ENCODE data around the gene TM4SF1.
"Not testable (repeated sequence)": the region's sequence is repeated elsewhere in the genome, so short reads cannot be mapped to it uniquely, and the experiment has no call there.

TM4SF1 gene

DNA sequence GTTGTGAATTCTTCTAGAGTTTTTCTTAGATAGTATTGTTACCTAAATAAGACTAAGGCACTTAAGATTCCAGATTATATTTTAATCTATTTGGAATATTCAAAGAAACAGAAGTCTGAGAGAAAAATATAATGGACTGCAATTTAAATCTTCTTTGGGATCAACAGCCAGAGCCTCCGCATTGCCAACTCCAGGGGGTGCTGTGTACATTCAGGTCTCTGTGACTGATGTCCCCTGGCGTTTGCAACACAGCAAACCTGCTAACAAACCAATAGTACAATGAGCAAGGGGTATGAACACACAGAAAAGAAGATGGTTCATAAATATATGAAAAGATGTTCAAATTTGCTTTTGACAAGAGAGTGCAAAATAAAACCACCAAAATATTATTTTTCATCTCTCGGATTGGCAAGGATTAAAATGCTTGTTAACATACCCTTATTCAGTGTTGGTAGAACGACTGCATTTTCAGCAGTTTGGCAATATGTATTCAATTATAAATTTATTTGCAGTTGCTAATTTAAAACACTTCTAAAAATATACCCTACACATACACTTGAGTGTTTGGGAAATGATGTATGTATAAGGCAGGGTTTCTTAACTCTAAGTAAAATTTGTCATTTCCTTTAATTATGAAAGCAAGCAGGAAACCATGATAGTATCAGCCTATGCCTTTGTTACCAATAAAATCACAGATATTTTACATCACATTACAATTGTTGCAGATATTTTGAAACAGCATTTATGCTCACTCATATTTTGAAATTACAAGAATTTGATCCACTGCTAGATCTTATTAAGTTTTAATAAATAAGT lies 16.1 kb upstream of the TM4SF1 start:
- DNase-seq: peak; percentile 1

DNA sequence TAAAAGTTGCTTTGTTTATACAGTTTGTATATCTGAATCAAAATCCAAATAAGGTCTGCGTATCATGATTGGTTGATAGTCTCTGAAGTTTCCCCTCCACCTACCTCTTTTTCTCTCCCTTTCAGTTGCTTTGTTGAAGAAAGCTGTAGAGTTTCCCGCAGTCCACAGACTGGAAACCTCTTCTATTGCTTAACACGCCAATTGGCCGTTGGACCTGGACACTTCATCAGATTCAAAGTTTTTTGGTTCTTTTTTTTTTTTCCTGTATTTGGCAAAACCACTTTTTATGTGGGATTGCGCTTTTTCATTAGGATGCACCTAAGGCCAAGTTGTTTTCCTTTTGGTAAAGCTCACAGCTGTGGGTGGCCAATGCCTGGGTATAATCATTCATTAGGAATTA lies 14.5 kb upstream of the TM4SF1 start:
- no peak for DNase-seq

DNA sequence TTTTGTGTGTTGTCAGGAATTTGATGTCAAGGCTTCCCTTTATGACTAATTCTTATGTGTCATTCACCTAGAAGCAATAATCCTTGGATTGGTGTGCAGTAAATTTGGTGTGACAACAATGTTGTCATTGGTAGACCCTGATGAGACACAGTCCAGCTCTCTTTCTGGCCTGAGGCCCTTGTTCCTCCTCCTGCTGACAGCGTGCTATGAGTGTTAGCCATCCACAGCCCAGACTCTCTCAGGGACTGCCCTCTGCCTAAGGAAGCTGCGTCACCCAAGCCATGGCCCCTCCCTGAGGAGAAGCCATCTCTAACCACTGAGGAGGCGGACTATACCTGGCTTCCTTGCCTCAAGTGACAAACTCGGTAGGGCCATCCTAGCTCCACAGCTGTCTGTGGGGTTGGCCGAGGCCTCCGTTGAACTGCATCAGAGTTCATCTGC lies 13.3 kb upstream of the TM4SF1 start:
- DNase-seq: no peak

DNA sequence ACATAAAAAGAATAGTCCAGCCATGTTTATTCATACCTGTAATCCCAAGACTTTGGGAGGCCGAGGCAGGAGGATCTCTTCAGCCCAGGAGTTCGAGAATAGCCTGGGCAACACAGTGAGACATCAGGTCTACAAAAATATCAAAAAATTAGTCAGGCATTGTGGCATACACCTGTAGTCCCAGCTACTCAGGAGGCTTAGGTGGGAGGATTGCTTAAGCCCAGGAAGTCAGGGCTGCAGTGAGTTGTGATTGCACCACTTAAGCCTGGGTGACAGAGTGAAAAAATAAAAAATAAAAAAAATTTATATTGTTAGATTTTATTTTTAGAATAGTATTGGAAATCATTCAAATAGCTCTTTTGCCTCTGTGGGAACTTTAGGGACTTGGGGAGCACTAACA lies 12.8 kb upstream of the TM4SF1 start:
- DNase-seq: no peak

DNA sequence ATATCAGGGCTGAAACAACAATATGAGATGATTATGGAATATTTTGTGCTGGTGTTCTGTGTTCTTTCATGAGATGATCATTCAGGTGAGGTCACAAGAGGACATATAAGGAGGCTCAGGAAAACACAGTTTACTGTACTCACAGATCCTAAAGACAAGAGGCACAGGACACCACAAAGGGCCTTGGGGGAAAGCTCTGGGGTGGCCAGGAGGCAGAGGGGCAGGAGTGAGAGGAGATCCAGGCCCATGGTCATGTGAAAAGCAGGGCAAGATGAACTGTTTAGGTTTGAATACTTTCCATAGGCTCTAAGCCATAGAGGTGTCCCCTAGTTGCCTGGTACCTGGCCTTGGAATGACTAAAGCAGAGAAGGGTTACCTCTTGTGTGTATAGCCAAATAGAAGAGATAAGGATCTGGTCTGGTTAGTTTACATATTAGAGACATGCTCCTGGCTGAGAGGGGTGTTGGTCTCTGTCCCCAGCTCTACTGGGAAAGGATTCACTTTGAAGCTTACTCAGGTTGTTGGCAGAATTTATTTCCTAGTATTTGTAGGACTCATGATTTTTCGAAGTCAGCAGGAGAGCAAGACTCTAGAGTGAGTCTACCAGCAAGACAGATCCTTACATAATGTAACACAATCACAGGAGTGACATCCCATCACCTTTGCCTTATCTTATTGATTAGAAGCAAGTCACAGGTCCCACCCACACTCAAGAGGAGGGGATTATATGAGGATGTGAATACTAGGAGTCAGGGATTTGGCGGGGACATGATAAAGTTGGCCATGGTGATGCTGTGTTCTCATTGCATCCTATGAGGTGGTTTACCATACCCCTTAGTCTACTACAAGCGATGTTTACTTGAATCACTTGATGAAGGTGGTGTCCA lies 11.3 kb upstream of the TM4SF1 start:
- DNase-seq: no peak

DNA sequence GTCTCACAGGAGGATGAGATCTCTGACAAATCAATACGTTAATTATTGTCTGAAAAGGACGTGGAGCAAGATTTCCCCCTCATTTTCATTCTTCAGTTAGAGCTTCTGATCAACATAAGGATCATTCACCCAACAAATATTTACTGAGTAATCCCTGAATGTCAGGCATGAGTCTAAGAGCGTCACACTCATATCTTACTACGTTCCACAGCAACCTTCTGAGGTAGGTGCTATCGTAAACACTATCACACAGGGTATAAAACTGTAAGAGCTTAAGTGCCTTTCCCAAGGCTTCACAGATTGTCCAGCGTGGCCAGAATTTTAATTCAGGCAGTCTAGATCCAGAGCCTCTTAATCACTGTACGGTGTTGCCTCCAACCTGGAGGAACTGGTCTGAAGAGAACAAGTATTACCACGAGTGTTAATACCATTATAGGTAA lies 10.6 kb upstream of the TM4SF1 start:
- DNase-seq: no peak

DNA sequence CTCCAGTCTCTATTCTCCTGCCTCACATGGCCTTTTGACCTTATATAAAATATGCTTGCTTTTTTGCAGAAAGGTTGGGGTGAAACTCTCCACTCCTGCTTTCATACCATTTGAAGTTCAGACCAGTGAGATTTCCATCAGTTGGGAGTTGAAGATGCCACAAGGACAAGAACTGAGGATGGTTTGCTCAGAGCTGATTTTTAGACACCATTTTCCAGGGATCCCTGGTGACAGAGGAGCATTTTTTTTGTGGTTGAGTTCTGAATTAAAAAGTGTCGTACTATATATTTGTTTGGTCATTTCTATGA lies 8.8 kb upstream of the TM4SF1 start:
- no peak for DNase-seq

DNA sequence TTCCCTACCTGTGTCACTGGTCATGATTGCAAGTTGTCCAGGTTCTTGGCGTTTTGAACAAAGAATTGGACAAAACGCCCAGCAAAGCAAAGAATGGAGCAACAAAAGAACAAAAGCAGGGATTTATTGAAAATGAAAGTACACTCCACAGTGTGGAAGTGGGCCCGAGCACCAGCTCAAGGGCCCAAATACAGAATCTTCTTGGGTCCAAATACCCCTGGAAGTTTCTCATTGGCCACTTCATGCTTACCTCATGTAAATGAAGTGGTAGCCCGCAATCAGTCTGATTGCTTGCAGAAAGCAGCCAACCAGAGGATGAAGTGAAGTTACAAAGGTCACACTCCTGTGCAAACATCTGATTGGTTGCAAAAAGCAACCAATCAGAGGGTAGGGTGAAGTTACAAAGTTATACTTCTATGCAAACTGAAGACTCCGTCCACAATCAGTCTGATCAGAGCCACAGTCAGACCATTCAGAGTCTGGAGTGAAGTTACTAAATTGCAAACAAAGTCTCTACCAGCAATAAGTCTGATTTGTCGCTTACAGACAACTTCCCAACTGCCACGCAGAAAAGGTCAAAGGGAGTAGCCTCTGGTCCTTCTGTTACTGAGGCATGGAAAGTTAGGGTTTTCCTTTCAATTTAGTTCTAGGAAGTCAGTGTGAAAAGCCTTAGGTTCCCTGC lies 8.3 kb upstream of the TM4SF1 start:
- no peak for DNase-seq

DNA sequence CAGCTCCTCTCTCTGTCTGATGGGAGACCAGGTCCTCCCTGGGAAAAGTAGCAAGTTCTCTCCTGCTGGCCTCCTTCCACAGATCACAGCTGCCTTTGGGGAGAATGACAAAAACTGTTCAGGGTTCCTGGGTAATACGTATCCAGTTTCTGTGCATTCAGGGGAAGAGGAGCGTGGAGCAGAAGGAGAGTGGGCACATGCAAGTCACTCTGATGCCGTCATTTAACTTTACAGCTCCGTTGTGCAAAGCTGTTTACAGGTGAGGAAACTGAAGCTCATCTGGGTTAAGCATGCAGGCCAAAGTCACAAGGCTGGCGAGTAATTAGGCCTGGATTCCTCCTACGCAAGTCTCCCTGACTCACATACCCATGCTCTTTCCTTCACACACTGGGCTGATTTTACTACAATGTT lies 7.5 kb upstream of the TM4SF1 start:
- DNase-seq: no peak

DNA sequence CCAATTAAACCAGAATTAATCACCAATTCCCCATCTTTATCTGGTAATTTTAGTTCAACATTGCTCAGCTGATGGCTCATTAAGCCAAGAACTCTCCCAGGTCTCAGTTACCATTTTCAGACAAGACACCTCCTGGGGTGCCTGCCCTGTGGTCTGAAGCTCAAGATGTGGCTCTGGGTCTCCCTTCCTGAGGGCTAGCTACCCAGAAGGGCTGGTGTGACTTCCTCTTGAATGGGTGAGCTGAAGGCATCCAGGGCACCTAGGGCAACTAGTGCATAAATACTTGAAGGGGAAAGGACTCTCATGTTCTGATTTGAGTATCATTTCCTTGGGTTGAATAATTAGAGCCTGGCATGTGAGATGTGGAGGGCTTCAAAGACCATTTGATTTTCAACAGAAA lies 6.7 kb upstream of the TM4SF1 start:
- no peak for DNase-seq

DNA sequence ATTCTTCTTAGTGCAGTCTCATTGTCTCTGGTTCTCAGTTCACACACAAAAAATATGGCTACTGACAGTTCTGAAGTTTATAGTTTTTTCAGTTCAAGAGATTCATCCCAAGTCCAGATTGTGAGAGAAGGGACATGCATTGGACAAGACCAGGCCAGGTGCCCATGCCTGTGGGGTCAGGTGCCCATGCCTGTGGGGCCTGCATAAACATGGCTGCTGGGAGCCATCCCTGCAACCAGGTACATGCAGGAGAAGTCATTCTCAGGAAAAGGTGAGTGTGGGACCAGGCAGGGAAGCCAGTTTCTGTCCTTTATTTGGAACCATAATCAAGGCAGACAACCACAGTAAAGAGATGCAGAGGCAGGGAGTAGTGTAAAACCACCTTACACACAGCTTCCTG lies 6.3 kb upstream of the TM4SF1 start:
- no peak for DNase-seq

DNA sequence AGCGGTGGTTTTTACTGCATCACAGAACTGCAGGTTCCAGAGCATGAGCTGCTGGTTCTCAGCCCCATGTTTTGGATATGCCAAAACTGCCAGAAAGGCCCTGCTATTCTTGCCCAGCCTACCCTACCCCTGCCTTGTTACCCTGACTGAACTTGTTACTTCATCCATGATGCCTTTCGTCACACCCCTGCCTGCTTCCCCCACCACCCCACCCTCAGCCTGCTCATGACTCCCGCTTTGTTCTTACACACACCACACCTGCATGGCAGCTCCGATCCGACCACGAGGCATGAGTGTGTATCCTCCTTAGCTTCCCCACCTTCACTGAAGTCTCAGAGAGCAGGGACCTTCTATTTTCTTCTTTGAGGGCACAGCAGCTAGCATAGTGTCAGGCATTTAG lies 5.1 kb upstream of the TM4SF1 start:
- DNase-seq: no peak

DNA sequence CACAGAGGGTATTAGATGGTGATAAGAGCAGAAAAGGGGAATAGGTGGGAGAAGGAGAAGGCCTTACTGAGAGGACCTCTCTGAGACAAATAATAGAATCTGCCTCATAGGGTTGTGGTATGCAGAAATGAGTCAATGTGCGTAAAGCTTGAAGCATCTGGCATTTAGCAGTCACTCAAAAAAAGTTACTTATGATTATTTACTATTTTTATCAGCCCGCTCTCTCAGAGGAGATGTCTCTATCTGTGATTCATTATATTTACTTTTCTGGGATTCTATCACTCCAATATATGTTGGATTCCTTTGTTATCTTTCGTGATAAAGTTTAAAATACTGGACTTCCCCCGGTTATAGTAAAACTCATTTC lies 4.6 kb upstream of the TM4SF1 start:
- DNase-seq: no peak

DNA sequence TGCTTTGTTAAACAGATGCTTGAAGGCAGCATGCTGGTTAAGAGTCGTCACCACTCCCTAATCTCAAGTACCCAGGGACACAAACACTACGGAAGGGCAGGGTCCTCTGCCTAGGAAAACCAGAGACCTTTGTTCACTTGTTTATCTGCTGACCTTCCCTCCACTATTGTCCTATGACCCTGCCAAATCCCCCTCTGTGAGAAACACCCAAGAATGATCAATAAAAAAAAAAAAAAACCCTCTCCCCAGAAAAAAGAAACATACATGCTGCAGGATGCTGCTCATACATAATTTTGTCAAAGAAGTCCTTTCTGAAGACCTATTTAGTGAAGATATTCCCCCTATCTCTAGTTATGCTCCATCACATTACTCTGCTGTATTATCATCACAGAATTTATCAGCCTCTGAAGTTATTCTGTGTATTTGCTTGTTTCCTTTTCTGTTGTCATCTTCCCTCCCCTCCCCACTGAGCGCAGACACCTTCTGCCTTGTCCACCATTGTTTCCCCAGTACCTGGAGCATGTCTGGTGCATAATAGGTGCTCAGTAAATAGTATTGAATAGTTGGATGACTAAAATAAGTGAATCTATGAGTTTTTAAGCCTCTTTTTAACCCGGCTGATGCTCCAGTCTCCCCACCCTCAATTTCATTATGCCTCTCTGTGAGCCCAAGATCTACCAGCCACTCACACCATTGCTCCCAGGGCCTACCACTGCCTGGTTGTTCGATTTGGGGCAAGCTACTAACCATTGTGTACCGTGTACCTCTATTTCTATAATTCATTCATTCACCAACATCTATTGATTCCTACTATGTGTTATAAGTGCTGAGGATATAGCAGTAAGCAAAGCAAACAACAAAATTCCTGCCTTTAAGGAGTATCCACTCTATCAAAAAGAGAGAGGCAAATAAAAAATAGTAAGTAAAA lies 4.0 kb upstream of the TM4SF1 start:
- DNase-seq: no peak

DNA sequence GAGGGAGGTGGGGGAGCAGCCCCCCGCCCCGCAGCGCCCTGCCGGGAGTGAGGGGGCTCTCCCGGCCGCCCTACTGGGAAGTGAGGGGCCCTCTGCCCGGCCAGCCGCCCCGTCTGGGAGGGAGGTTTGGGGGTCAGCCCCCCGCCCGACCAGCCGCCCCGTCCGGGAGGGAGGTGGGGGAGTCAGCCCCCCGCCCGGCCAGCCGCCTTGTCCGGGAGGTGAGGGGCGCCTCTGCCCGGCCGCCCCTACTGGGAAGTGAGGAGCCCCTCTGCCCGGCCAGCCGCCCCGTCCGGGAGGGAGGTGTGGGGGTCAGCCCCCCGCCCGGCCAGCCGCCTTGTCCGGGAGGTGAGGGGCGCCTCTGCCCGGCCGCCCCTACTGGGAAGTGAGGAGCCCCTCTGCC lies 2.8 kb upstream of the TM4SF1 start:
- DNase-seq: not testable (repeated sequence)

DNA sequence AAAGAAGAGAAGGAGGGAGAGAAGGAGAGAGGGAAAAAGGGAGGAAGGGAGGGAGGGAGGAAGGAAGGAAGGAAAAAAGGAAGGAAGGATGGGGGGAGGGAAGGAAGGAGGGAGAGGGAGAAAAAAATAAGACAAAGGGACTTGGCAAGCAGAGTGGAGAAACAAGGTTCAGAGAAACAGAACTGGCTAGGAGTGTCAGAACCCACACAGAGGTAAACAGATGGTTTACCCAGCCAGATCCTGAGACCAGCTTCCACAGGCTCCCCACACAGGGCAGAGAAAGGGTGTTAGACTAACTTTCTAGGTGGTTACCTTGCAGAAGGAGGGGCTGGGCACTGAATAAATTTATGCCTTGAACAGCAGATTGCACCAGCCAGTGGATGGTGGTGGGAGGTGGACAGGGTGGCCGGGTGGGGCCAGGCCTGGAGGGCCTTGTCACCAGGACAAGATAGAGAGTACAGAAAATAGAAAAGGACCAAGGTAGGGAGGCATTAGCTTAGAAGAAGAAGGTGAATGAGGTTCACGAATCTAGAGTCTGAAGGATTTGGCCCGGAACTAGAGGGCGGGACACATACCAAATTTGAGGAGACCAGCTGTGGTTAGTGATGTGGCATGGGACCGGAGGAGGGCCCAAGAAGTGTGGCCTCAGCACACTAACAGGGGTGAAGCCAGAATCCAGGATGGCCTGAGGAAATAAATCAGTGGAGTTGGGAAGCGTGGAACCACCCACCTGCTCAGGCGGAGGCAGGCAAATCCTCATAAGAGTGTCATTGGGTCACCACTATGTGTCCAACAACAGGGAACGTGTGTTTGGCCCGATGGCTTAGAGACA lies 1.2 kb upstream of the TM4SF1 start:
- no peak for DNase-seq

DNA sequence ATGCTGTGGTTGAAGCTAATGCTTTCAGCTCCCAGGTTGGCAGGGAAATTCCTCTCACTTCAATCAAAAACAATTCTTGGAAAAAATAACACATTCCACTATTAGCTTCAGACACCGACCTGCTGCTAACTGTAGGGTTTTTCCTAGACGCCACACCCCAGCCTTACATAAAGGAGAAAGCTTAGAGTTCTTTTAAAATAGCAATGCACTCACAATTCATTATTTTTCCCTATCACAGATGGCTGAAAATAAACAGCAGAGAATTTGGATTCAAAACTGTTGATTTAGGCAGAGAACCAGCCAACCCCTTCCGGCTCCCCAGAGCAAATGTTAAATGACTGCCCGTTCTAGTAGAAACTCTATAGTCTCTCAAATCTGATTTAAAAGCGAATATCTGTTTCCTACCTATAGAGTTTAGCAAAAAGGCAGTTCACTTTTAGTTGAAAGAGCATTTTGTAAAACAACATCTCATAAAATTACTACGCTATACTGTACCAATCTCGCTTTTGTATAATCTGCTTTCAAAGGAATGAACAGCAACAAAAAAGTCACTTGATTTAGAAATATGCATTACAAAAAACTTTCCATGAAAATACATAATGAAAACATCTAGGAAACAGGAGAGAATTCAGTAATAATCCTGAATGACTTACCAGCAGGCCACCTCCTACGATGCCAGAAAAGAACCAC lies 586 bp downstream of the TM4SF1 start:
- no peak for DNase-seq

DNA sequence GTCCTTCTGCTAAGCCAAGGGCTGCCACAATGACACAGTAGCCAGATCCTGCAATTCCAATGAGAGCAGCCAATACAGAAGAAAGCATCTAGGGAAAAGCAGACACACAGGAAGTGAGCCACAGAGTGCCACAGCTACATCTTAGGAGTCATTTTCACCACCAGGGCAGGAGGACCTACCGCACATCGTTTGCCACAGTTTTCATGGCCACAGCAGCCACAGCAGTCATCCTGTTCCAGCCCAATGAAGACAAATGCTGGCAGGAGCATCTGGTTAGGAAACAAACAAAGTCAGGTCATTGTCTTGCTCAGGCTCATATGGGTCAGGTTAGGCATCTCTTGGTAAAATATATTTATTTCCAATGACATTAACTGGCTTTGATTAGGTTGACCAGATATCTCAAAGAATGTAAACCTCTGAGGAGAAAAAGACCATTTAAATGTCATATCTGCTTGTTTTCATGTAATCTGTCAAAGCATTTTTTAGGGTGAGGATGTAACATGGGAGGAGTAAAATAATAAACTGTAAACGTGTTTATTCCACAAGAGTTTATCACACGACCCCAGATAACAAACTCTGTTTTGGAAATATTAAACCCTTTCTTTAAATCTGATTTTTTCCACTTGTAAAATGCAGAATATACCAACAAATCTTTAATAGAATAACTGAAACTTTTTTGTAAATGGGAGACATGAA lies 1.8 kb downstream of the TM4SF1 start:
- DNase-seq: no peak

DNA sequence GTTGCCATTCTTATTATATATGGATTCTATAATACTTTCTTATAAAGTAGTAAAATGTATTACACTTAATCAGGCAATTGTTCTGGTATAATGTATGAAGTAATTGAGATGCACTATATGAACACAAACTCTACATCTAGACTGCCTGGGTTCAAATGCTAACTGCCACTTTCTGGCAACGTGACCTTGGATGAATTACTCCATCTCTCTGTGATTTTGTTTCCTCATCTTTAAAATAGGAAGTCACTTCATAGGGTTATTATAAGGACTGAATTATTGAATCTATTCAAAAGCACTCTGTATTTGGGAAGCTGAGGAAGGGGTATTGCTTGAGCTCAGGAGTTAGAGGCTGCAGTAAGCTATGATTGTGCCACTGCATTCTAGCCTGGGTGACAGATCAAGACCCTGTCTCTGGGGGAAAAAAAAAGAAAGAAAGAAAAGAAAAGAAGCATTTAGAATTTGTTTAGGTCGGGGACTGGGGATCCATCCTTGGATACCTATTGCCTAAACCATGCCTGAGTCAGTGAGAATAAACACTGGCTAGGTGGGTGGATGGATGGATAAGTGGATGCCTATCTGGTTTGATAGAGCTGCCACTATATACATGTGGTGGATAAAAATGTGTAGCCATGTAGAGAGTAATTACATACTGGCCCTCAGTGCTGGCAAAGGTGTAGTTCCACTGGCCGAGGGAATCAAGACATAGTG lies 2.5 kb downstream of the TM4SF1 start:
- no peak for DNase-seq

DNA sequence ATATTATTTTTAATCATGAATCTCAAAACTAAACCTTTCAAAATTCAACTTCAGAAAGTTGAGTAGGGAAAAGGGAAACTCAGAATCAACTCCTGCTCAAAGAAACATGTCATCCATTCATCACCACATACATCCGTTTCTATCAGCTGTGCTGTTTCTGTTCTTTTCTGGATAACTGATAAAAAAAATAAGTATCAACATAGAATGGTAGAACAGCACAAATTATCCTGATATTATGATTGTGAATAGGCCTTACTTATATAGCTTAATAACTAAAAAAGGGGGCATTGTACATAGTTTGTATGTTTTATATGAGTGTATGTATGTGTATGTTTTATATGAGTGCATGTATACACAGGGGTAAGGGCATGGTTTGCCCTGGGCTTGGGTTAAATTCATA lies 3.1 kb downstream of the TM4SF1 start:
- DNase-seq: no peak

Data from NCI-H2171 (cell line).